Measurements from ENCODE around the gene OCSTAMP.

GRCh38 chr20:46509523-46509922 is 40.9 kb downstream of the OCSTAMP start:
- TF ChIP-seq GATA2 (IDR thresholded peaks at IDR 0.05; ENCODE audit: low read depth, low read length) (no peak), GATA3 (IDR thresholded peaks at IDR 0.05; ENCODE audit: low read depth, low read length) (no peak)

Measured in SH-SY5Y (cell line).